Kidney epithelial cell (primary cell): Measurements from ENCODE around the gene MYO7A. TPM values are rescaled to one million over a fixed set of nuclear protein-coding genes. Genes with fewer than 3 reads are reported as not detected.
"Not testable (repeated sequence)": the region's sequence is repeated elsewhere in the genome, so short reads cannot be mapped to it uniquely, and the experiment has no call there.

ENCODE experiments used
- DNase-seq: peaks from one replicate; pipeline ENCODE4 v3.0.0-alpha.2; 2010; ENCODE audit warnings: low read depth
- H3K27me3 ChIP-seq: 2 replicates; pipeline ENCODE4 v1.6.0; 2011; ENCODE audit warnings: low read length; ENCODE audit not compliant: control insufficient read depth, insufficient read depth
- H3K36me3 ChIP-seq: 2 replicates; pipeline ENCODE4 v1.5.1; 2011; ENCODE audit warnings: low read length; ENCODE audit not compliant: control insufficient read depth, insufficient read depth
- H3K4me3 ChIP-seq: 2 replicates; pipeline ENCODE4 v1.5.1; 2011; ENCODE audit warnings: low read depth, mild to moderate bottlenecking, control low read depth, low read length
- CTCF ChIP-seq: IDR thresholded peaks from 2 replicates; pipeline ENCODE4 v1.5.1; 2011; ENCODE audit warnings: mild to moderate bottlenecking, moderate library complexity, low read length, control low read depth, inconsistent platforms; ENCODE audit not compliant: insufficient read depth, poor library complexity, severe bottlenecking
- total RNA-seq: library from RNA; depleted of rRNA; stranded (reverse); fragments of >200 nt; gene quantifications from 2 replicates; pipeline ENCODE4 v1.2.3, GENCODE V29; 2015

The MYO7A gene
- total RNA-seq, 1 donor from 2014 or later = 0.17 TPM

- DNase-seq = no peak
- TF ChIP-seq CTCF = no peak
- Histone ChIP-seq H3K36me3 (no peaks in the 10 kb centered on the region), H3K4me3 (no peak overlapping the region), H3K27me3 (no peaks in the 10 kb centered on the region)
These were observed 32.2 kb upstream of the MYO7A start for GRCh38 chr11:77095551-77096490.

GRCh38 chr11:77096591-77097019 lies 31.4 kb upstream of the MYO7A start:
- DNase-seq = no peak
- Histone ChIP-seq H3K4me3 (no peak overlapping the region), H3K36me3 (no peaks in the 10 kb centered on the region), H3K27me3 (no peaks in the 10 kb centered on the region)
- no peak for TF ChIP-seq CTCF

- H3K4me3 ChIP-seq, H3K27me3 ChIP-seq, H3K36me3 ChIP-seq, DNase-seq: not testable (repeated sequence)
These were observed 30.9 kb upstream of the MYO7A start for GRCh38 chr11:77097180-77097579.

- TF ChIP-seq CTCF = no peak
- Histone ChIP-seq H3K27me3 (no peaks in the 10 kb centered on the region), H3K4me3 (no peak overlapping the region), H3K36me3 (no peaks in the 10 kb centered on the region)
- DNase-seq = no peak
These were observed 27.6 kb upstream of the MYO7A start for GRCh38 chr11:77100166-77101042.

- Histone ChIP-seq H3K27me3 (no peaks in the 10 kb centered on the region), H3K36me3 (no peaks in the 10 kb centered on the region), H3K4me3 (no peak overlapping the region)
- peak; percentile 35 for TF ChIP-seq CTCF
- DNase-seq = no peak
These were observed 27.0 kb upstream of the MYO7A start for GRCh38 chr11:77101043-77101537.
